OCI-LY7 (cell line): ENCODE measurements around the gene DNAAF1. TPM values are rescaled to one million over a fixed set of nuclear protein-coding genes. Genes with fewer than 3 reads are reported as not detected.
"Not testable (repeated sequence)": the region's sequence is repeated elsewhere in the genome, so short reads cannot be mapped to it uniquely, and the experiment has no call there.

Experiments used
- BruUV-seq: library from RNA; stranded (reverse); fragments of 400-500 nt; replicated peaks from 2 replicates; lab custom pipeline; 2021; lab: Mats Ljungman, UMichigan
- CTCF ChIA-PET: fragments of 300-600 bp; sonication (Branson Sonifier 250); formaldehyde crosslinking; loops from one replicate; lab custom pipeline; 2022; ENCODE audit warnings: antibody characterized with exemption; ENCODE audit not compliant: unreplicated experiment; lab: Charles Lee
- POLR2A ChIA-PET: fragments of 300-600 bp; sonication (Branson Sonifier 250); formaldehyde crosslinking; loops from one replicate; lab custom pipeline; 2022; ENCODE audit warnings: antibody characterized with exemption; lab: Charles Lee
- DNase-seq: peaks from one replicate; pipeline ENCODE4 v3.0.0-alpha.2; 2015; ENCODE audit warnings: low spot score
- H2AFZ ChIP-seq: fragments of 200-600 bp; sonication (generic), shearing (Covaris generic); 2 replicates; pipeline ENCODE4 v1.6.1; 2014; ENCODE audit warnings: mild to moderate bottlenecking, antibody characterized with exemption, low read length, moderate library complexity
- H3K27ac ChIP-seq: fragments of 200-600 bp; sonication (generic); 2 replicates; pipeline ENCODE4 v1.5.1; 2014; ENCODE audit warnings: mixed run types, low read depth, mild to moderate bottlenecking, moderate library complexity, low read length, inconsistent platforms; ENCODE audit not compliant: poor library complexity, severe bottlenecking
- H3K36me3 ChIP-seq: fragments of 200-600 bp; sonication (generic); 2 replicates; pipeline ENCODE4 v1.6.1; 2014; ENCODE audit warnings: mild to moderate bottlenecking, antibody characterized with exemption, low read length, moderate library complexity, mixed read lengths; ENCODE audit not compliant: insufficient read depth
- H3K4me1 ChIP-seq: fragments of 200-600 bp; sonication (generic); 2 replicates; pipeline ENCODE4 v1.5.1; 2014; ENCODE audit warnings: mild to moderate bottlenecking, low read length; ENCODE audit not compliant: insufficient read depth, poor library complexity, severe bottlenecking
- H3K4me2 ChIP-seq: fragments of 200-600 bp; sonication (generic); 2 replicates; pipeline ENCODE4 v1.6.1; 2014; ENCODE audit warnings: mild to moderate bottlenecking, low read length
- H3K4me3 ChIP-seq: fragments of 200-600 bp; sonication (generic); 2 replicates; pipeline ENCODE4 v1.5.1; 2014; ENCODE audit warnings: mild to moderate bottlenecking, low read depth, low read length; ENCODE audit not compliant: poor library complexity, severe bottlenecking
- H3K79me2 ChIP-seq: fragments of 200-600 bp; sonication (generic); 2 replicates; pipeline ENCODE4 v1.6.1; 2016; ENCODE audit warnings: low read depth, mild to moderate bottlenecking, low read length, moderate library complexity, mixed read lengths; ENCODE audit not compliant: insufficient read depth
- H3K9me2 ChIP-seq: fragments of 200-600 bp; sonication (generic); 2 replicates; pipeline ENCODE4 v1.6.1; 2016; ENCODE audit warnings: mild to moderate bottlenecking, low read length, mixed read lengths; ENCODE audit not compliant: insufficient read depth
- H3K9me3 ChIP-seq: fragments of 200-600 bp; sonication (generic); 2 replicates; pipeline ENCODE4 v1.6.1; 2014; ENCODE audit warnings: mild to moderate bottlenecking, mixed run types, low read length, mixed read lengths
- H4K20me1 ChIP-seq: fragments of 200-600 bp; sonication (generic); 2 replicates; pipeline ENCODE4 v1.6.1; 2014; ENCODE audit warnings: mild to moderate bottlenecking, antibody characterized with exemption, low read length, moderate library complexity, mixed read lengths; ENCODE audit not compliant: insufficient read depth
- CTCF ChIP-seq: fragments of 200-600 bp; sonication (generic); conservative IDR thresholded peaks from 2 replicates; pipeline ENCODE4 v1.5.1; 2014; ENCODE audit warnings: mild to moderate bottlenecking, antibody characterized with exemption, low read length, moderate library complexity, mixed read lengths
- EZH2phosphoT487 ChIP-seq: fragments of 200-600 bp; sonication (generic); IDR thresholded peaks from 2 replicates; pipeline ENCODE4 v1.6.1; 2018; ENCODE audit warnings: low read depth, borderline replicate concordance, mild to moderate bottlenecking, mixed run types, antibody characterized with exemption, low read length, moderate library complexity, mixed read lengths
- intact Hi-C: fragments of 100-400 bp; cut with micrococcal nuclease; formaldehyde crosslinking; loops from one replicate; pipeline ENCODE4 v1.10.0; 2022; ENCODE audit not compliant: unreplicated experiment
- total RNA-seq, 2 experiments: library from RNA; depleted of rRNA in 1 of 2; stranded (reverse); fragments of >200 nt in 1 of 2; shearing (Covaris generic) in 1 of 2; gene quantifications; 2 replicates each; pipeline ENCODE4 v1.2.3, GENCODE V29; 2014 to 2022

DNAAF1 gene
- total RNA-seq, 2 experiments from 2014 or later: 0.34 TPM; not detected in 1

GRCh38 chr16:84116720-84117493 lies 28.2 kb upstream of the DNAAF1 start, which contains the start of gene MBTPS1:
MBTPS1 (minus strand) TSS chr16:84116942; CDS start chr16:84101783, 15,159 bp downstream.
- CTCF ChIA-PET: interaction anchor here (1.1 to 1.5 kb wide), 2 partner anchors 29 to 32 kb away, joined by 4 to 5 read pairs; no protein-coding TSS in a partner anchor

DNA sequence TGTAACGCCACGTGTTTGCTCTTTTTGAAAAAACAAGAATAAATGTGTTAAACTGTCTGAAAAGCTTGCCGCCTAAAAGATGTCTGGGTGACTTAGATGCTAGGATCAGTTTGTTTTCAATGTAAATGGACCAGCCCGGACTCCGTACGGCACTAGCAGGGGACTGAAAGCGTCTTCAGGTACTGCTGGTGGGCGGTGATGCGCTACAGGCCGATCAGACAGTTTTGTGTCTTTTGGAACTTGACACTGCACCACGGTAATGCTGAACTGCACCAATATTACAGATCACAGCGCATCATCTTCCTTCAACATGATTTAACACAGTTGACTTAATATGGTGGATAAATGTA lies 27.6 kb upstream of the DNAAF1 start:
- BruUV-seq: no TSS peak
- Histone ChIP-seq H3K4me1 (peaks cover 15% of the 10 kb centered on the region), H3K9me3 (no peaks in the 10 kb centered on the region), H3K79me2 (peaks cover 46% of the 10 kb centered on the region), H3K9me2 (no peaks in the 10 kb centered on the region), H2AFZ (peak overlapping the region; percentile 75), H3K4me3 (peak overlapping the region; percentile 84), H3K36me3 (peaks cover 8% of the 10 kb centered on the region), H4K20me1 (no peaks in the 10 kb centered on the region), H3K4me2 (peak overlapping the region; percentile 87), H3K27ac (peak overlapping the region; percentile 72)
- intact Hi-C loops: no loop called here
- CTCF ChIA-PET: no interaction called here
- POLR2A ChIA-PET: interaction anchor here (0.5 to 1.8 kb wide), 7 partner anchors 15 to 37 kb away, joined by 3 to 15 read pairs (median 5); partner anchors contain the start of genes DNAAF1 and HSDL1
- peak; percentile 64 for DNase-seq
- TF ChIP-seq CTCF: no peak
- no peak for TF ChIP-seq EZH2phosphoT487

More at GRCh38 chr16:84116720-84117493, 28.2 kb upstream of the DNAAF1 start, which contains the start of gene MBTPS1:
- peaks cover 15% of the 10 kb centered on the region for H3K4me1 ChIP-seq
- H3K4me3 ChIP-seq: peak within 1 kb of the TSS; percentile 84
- H3K9me2 ChIP-seq: no peaks in the 10 kb centered on the region
- peaks cover 5% of the 10 kb centered on the region for H3K36me3 ChIP-seq
- peak within 1 kb of the TSS; percentile 75 for H2AFZ ChIP-seq
- intact Hi-C loops: loop anchor here (1.0 kb wide), 1 partner anchor 32 kb away; no protein-coding TSS in a partner anchor
- peak; percentile 97 for DNase-seq
- peak within 1 kb of the TSS; percentile 87 for H3K4me2 ChIP-seq
- POLR2A ChIA-PET: interaction anchor here (0.5 to 1.8 kb wide), 11 partner anchors 10 to 103 kb away, joined by 3 to 15 read pairs (median 5); partner anchors contain the start of genes DNAAF1 and HSDL1
- TF ChIP-seq CTCF: no peak
- TF ChIP-seq EZH2phosphoT487: no peak
- no peaks in the 10 kb centered on the region for H4K20me1 ChIP-seq
- H3K9me3 ChIP-seq: no peaks in the 10 kb centered on the region
- BruUV-seq: TSS peak; percentile 93
- peaks cover 52% of the 10 kb centered on the region for H3K79me2 ChIP-seq
- peak within 1 kb of the TSS; percentile 72 for H3K27ac ChIP-seq

- H3K4me1 ChIP-seq: peaks cover 15% of the 10 kb centered on the region
- intact Hi-C loops, H3K4me2 ChIP-seq, H2AFZ ChIP-seq, DNase-seq, BruUV-seq, H4K20me1 ChIP-seq, H3K9me3 ChIP-seq, H3K4me3 ChIP-seq, H3K9me2 ChIP-seq, H3K27ac ChIP-seq, CTCF ChIA-PET: not testable (repeated sequence)
- POLR2A ChIA-PET: interaction anchor here (1.8 kb wide), 1 partner anchor 26 kb away, joined by 15 read pairs; the partner anchor contains the start of genes DNAAF1 and HSDL1
- peaks cover 16% of the 10 kb centered on the region for H3K36me3 ChIP-seq
- H3K79me2 ChIP-seq: peaks cover 38% of the 10 kb centered on the region
These were observed 26.8 kb upstream of the DNAAF1 start for GRCh38 chr16:84118315-84118714.
